Measurements from ENCODE around the gene KIF4A. TPM values are rescaled to one million over a fixed set of nuclear protein-coding genes. Genes with fewer than 3 reads are reported as not detected.
A peak's percentile ranks its signal among the peaks of the same experiment; 100 is the strongest.

Gene KIF4A
- total RNA-seq, 1 experiment from 2014 or later, result 18.1 TPM

- no peak for DNase-seq (ENCODE audit: low read depth)
- in situ Hi-C loops (cut with HindIII; ENCODE audit: low pct_unique_long_range_greater_than_20kb, low sequenced_read_pairs), result no loop called here
These were observed 136.7 kb downstream of the KIF4A start for GRCh38 chrX:70426286-70427278.

GRCh38 chrX:70427365-70427764 lies 137.5 kb downstream of the KIF4A start:
- DNase-seq (ENCODE audit: low read depth), result no peak
- in situ Hi-C loops (cut with HindIII; ENCODE audit: low pct_unique_long_range_greater_than_20kb, low sequenced_read_pairs), result no loop called here

- in situ Hi-C loops (cut with HindIII; ENCODE audit: low pct_unique_long_range_greater_than_20kb, low sequenced_read_pairs), result no loop called here
- DNase-seq (ENCODE audit: low read depth), result no peak
These were observed 139.9 kb downstream of the KIF4A start for GRCh38 chrX:70429759-70430158.

- DNase-seq (ENCODE audit: low read depth), result no peak
- in situ Hi-C loops (cut with HindIII; ENCODE audit: low pct_unique_long_range_greater_than_20kb, low sequenced_read_pairs), result no loop called here
These were observed 143.3 kb downstream of the KIF4A start for GRCh38 chrX:70432936-70433847.

- in situ Hi-C loops (cut with HindIII; ENCODE audit: low pct_unique_long_range_greater_than_20kb, low sequenced_read_pairs), result no loop called here
- peak; percentile 72 for DNase-seq (ENCODE audit: low read depth)
These were observed 144.0 kb downstream of the KIF4A start for GRCh38 chrX:70433848-70434351.

- DNase-seq (ENCODE audit: low read depth), result peak; percentile 77
- in situ Hi-C loops (cut with HindIII; ENCODE audit: low pct_unique_long_range_greater_than_20kb, low sequenced_read_pairs), result no loop called here
These were observed 144.5 kb downstream of the KIF4A start for GRCh38 chrX:70434352-70434866.

GRCh38 chrX:70434914-70435586 lies 145.1 kb downstream of the KIF4A start:
- in situ Hi-C loops (cut with HindIII; ENCODE audit: low pct_unique_long_range_greater_than_20kb, low sequenced_read_pairs), result no loop called here
- no peak for DNase-seq (ENCODE audit: low read depth)

GRCh38 chrX:70436343-70436742 lies 146.4 kb downstream of the KIF4A start:
- in situ Hi-C loops (cut with HindIII; ENCODE audit: low pct_unique_long_range_greater_than_20kb, low sequenced_read_pairs), result no loop called here
- no peak for DNase-seq (ENCODE audit: low read depth)

- in situ Hi-C loops (cut with HindIII; ENCODE audit: low pct_unique_long_range_greater_than_20kb, low sequenced_read_pairs), result no loop called here
- no peak for DNase-seq (ENCODE audit: low read depth)
These were observed 147.1 kb downstream of the KIF4A start for GRCh38 chrX:70437011-70437410.

GRCh38 chrX:70437921-70438665 lies 148.2 kb downstream of the KIF4A start:
- in situ Hi-C loops (cut with HindIII; ENCODE audit: low pct_unique_long_range_greater_than_20kb, low sequenced_read_pairs), result no loop called here
- no peak for DNase-seq (ENCODE audit: low read depth)

GRCh38 chrX:70439016-70439415 lies 149.1 kb downstream of the KIF4A start:
- in situ Hi-C loops (cut with HindIII; ENCODE audit: low pct_unique_long_range_greater_than_20kb, low sequenced_read_pairs), result no loop called here
- no peak for DNase-seq (ENCODE audit: low read depth)

GRCh38 chrX:70442224-70442623 lies 152.3 kb downstream of the KIF4A start:
- in situ Hi-C loops (cut with HindIII; ENCODE audit: low pct_unique_long_range_greater_than_20kb, low sequenced_read_pairs), result no loop called here

GRCh38 chrX:70444326-70444945 lies 154.5 kb downstream of the KIF4A start, which contains the start of gene DLG3:
Gene DLG3 (plus strand): TSS chrX:70444835. CDS start chrX:70445202, 367 bp downstream.
- no peak for DNase-seq (ENCODE audit: low read depth)
- in situ Hi-C loops (cut with HindIII; ENCODE audit: low pct_unique_long_range_greater_than_20kb, low sequenced_read_pairs), result no loop called here

More at GRCh38 chrX:70442224-70442623, 152.3 kb downstream of the KIF4A start:
- DNase-seq (ENCODE audit: low read depth), result no peak

GRCh38 chrX:70444946-70445656 lies 155.2 kb downstream of the KIF4A start:
- no peak for DNase-seq (ENCODE audit: low read depth)
- in situ Hi-C loops (cut with HindIII; ENCODE audit: low pct_unique_long_range_greater_than_20kb, low sequenced_read_pairs), result no loop called here

GRCh38 chrX:70445951-70446350 lies 156.0 kb downstream of the KIF4A start:
- in situ Hi-C loops (cut with HindIII; ENCODE audit: low pct_unique_long_range_greater_than_20kb, low sequenced_read_pairs), result no loop called here
- DNase-seq (ENCODE audit: low read depth), result no peak
